Activated CD4-positive, CD25-positive, alpha-beta regulatory T cell treated with anti-CD3 and anti-CD28 coated beads, Interleukin-2, amount 50 U/mL, for 16 hours (primary cell): ENCODE measurements around the gene COX10.
"Not testable (repeated sequence)": the region's sequence is repeated elsewhere in the genome, so short reads cannot be mapped to it uniquely, and the experiment has no call there.

Source experiments
- DNase-seq: peaks from one replicate; pipeline ENCODE4 v3.0.0-alpha.2; 2020; ENCODE audit warnings: low read depth, low spot score

Gene COX10

DNA sequence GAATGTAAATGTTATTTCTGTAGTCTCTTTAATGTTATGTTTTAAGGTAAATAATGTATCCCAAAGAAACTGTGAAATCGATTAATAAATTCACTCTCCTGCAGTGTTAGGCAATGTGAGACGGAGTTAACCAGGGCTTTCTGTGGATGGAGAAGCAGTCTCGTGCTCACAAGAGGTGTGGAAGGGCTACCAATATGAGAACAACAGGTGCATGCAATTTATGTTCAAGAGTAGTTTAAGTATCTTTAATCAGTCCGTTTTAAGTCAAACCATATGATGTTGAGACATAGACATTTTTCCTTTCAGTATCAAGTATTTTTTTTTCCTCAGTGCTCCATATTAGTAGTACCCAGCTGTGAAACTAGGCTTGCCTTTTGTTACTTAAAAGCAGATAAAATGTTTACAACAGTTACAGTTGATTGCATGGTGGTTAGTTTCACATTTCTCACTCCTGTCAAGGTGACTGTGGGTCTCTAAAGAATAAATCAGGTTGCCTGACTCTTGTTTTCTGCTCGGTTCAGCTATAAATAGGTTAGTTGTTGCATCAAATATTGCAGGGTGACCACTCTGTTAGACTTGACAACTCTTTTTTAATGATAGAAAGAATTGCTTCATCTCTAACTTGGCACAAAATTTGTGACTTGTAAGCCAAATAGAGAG, 54.4 kb downstream of the COX10 start:
- DNase-seq: no peak

- no peak for DNase-seq
Observed at GRCh38 chr17:14124854-14125253, 55.5 kb downstream of the COX10 start.

DNA sequence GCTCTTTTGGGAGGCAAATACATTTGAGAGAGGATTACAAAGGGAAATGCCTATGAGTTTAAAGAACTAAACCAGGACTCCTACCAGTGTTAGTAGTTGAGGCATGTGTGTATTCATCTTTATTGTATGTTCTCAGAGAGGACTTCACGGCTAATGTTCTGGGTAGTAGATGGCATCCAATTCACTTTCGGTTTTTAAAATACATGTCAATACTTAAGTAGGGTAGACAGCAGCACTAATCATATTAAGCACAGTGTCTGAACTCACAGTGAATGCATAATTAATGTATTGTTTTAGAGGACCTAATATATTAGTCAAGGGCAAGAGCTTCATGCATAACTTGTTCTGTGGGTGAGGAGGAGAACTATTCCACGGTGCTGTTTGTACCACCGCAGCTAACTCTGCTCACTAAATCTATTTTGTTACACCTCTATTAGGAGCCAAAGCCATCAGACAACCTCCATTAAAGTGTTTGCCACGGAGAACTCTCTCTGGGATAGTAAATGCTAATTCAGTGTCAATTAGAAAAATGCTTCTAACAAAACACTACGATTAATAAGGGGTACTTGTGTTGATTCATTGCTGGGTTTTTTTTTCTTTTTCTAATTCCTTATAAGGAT, 56.3 kb downstream of the COX10 start:
- DNase-seq: no peak

DNA sequence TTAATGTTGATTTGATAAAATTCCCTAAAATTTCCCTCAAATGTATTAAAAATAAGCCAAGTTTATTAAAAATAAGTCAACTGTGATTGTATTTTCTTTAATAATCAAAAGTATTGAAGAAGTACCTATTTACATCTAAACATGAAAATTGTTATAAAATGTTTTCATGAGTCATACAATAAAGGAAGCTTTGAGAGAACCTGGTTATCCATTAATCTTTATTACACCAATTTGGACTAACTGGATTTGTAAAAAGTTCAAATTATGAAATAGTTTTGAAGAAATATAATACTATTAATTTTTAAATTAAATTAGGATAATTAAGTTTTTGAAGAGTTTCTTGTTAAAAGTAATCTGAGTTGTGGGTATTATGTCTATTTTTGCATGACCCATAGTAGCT, 63.8 kb downstream of the COX10 start:
- DNase-seq: no peak

DNA sequence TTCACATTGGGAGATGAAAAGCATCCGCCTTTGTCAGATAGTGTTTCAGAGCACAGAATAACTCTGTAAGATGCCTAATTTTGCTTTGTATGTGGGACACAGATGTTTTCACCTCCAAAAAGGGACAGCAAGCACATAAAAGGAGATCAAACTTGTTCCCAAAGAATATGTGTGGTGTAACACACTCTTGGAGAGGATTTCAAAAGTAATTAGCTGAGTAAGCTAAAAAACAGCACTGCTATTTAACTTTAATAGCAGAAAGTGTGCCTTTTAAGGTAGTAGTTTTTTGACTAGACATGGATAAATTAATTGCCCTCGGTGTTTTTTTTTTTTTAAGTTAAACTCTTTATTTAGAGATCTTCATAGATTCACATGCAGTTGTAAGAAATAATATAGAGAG, 65.2 kb downstream of the COX10 start:
- no peak for DNase-seq

DNA sequence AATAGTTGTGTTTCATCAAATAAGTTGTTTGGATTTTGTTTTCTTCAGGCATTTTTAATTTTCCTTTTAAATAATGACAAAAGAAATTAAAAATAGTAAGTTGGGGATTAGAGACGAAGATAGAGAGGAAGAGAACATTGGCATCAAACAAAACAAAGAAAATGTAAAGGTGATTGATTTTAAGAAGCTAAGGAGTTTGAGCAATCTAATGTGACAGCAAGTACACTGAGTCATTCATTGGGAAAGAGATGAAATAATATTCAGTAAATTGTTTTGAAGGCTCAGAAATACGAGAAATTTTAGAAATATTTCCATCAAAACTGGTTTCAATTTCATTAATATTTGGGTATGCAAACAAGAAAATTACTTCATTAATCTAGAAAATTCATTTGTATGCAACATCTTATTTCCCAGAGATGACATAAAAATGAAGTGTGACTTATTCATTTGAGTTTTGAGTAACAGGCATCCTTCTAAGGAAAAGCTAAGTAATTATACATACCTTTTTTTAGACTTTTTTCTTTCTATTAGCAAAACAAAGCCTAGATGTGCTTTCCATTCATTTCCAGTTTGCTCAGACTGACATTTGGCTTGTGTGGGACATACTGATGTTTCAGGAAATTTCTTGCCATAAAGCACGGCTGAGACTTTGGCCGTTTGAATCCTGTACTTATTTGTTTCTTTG, 66.7 kb downstream of the COX10 start:
- DNase-seq: no peak

DNA sequence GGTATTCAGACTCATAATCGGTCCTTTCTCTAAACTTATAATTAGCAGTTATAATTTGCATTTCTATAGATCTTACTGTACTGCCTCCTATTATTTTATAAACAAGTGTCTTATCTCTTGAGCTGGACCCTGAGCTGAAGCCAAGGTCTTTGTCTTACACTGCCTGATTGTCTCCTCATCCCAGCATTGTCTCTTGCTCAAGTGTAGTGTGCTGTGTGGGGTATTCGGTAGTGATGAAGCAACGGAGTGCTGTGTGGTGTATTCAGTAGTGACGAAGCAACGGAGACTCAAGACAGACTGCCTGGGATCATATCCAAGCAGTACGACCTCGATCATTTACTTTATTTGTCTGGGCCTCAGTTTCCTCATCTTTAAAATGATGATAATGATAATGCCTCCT, 69.3 kb downstream of the COX10 start:
- no peak for DNase-seq

DNA sequence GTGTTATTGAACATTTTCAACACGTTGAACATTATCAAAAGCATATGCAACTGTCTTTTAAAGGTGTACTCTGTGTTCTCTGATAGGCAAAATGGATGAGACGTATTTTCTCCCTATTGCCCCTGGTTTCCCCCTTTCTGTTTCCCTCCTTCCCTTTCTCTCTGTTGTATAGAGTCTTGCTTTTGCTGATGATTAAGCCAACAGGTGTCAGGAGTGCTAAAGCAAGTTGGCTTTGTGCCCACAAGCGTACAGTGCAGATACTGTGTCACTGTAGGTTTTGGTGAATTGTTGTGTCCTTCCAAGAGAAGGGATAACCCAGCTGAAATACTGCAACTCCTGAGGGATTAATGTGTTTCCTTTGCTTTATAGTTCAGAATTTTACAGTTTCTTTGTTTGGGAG, 74.4 kb downstream of the COX10 start:
- DNase-seq: no peak

GRCh38 chr17:14144508-14144907, 75.2 kb downstream of the COX10 start:
- DNase-seq: no peak

DNA sequence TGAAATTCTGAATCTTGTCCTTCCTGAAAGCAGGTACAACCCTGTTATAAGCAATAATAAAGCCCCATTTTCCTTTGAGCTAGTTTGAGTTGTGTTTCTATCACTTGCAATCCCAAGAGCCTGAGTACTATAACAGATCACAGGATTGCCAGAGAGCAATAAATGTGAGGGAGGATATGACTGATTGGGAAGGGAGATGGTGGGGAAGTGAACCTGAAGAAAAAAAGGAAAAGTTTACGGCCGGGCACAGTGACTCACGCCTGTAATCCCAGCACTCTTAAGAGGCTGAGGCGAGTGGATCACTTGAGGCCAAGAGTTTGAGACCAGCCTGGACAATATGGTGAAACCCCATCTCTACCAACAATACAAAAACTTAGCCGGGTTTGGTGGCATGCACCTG, 80.4 kb downstream of the COX10 start:
- DNase-seq: no peak

GRCh38 chr17:14150619-14151018, 81.3 kb downstream of the COX10 start:
- DNase-seq: no peak

DNA sequence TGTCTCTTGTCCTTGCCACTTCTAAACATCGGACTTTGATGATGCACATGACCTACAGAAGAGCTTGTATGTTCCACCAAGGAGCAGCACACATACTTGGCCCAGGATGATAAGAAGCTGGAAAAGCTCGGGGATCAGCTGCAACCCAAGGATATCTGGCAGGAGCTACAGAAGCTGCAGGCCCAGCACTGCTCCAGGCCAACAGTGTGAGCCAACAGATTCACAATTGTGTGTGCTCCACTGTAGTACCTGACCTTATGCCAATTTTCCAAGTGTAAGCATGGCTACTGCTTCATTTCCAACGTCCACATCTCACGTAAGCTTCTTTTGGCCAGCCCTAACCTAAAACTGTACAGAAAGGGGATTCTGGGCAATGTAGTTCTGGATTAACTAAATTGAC, 83.4 kb downstream of the COX10 start:
- no peak for DNase-seq

DNA sequence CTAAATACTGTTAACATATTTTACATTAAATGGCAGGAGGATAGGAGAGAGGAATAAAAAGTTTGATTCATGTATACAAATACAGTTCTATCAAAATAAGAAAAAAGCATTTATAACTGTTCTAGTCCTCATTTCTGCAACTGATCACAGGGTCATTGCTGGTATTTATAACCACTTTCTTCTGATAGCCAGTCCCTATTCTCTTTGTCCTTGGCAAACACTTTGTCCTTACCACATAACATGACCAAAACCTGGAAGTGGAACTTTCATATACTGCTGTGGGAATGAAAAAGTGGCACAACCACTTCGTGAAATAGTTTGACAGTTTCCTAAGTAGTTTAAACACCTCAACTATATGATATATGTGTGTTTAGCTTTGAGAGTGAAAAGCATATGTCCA, 84.1 kb downstream of the COX10 start:
- DNase-seq: no peak

- no peak for DNase-seq
Observed at GRCh38 chr17:14156689-14157088, 87.4 kb downstream of the COX10 start.

GRCh38 chr17:14157822-14158221, 88.5 kb downstream of the COX10 start:
- DNase-seq: no peak

GRCh38 chr17:14158707-14159106, 89.4 kb downstream of the COX10 start:
- no peak for DNase-seq

GRCh38 chr17:14161419-14161818, 92.1 kb downstream of the COX10 start:
- DNase-seq: no peak

GRCh38 chr17:14165616-14166015, 96.3 kb downstream of the COX10 start:
- DNase-seq: no peak

GRCh38 chr17:14167831-14168230, 98.5 kb downstream of the COX10 start:
- DNase-seq: not testable (repeated sequence)

- no peak for DNase-seq
Observed at GRCh38 chr17:14168582-14168981, 99.3 kb downstream of the COX10 start.

- DNase-seq: no peak
Observed at GRCh38 chr17:14169287-14169686, 100.0 kb downstream of the COX10 start.

GRCh38 chr17:14169901-14170300, 100.6 kb downstream of the COX10 start:
- no peak for DNase-seq

GRCh38 chr17:14176989-14177388, 107.7 kb downstream of the COX10 start:
- not testable (repeated sequence) for DNase-seq
